GM19023 (cell line): ENCODE results near the gene COL6A2.
"Not testable (repeated sequence)": the region's sequence is repeated elsewhere in the genome, so short reads cannot be mapped to it uniquely, and the experiment has no call there.

Experiments
- ATAC-seq: cut with Tn5 transposase; IDR thresholded peaks from one replicate; pipeline ENCODE4 v1.9.1; 2021; ENCODE audit warnings: mild to moderate bottlenecking, moderate library complexity; ENCODE audit not compliant: unreplicated experiment

COL6A2 gene

DNA sequence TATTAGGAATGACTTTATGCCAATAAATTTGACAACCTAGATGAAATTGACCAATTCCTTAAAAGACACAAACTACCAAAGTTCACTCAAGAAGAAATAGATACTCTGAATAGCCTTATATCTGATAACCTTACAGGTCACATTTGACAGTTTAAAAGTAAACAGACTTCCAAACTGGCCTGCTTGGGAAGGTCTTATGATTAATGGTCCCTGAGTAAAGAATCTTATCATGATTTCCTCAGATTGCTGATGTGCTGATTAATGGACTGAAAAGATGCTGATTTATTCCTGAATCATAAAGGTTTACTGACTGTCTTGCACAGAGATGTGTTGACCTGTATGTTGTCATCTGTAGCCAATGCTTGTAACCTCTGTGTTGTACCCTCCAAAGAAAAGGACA, 67.2 kb downstream of the COL6A2 start:
- no peak for ATAC-seq

DNA sequence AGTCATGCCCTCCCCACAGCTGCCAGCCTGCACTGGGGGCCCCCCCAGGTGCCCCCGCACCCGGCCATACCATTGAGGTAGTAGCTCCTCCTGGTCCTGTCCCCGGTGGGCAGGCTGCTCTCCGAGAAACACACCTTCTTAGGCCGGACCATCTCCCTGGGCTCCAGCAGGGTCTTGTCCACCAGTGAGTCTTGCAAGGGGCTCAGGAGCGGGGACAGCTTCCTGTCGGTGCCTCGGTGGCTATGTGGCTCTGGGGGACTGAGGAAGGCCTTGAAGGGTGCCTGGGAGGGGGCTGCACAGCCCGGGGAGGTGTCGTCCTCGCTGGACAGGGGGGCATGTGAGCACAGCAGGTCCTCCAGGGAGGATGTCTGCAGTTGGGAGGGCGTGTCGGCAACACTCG, 70.3 kb downstream of the COL6A2 start:
- ATAC-seq, result no peak

DNA sequence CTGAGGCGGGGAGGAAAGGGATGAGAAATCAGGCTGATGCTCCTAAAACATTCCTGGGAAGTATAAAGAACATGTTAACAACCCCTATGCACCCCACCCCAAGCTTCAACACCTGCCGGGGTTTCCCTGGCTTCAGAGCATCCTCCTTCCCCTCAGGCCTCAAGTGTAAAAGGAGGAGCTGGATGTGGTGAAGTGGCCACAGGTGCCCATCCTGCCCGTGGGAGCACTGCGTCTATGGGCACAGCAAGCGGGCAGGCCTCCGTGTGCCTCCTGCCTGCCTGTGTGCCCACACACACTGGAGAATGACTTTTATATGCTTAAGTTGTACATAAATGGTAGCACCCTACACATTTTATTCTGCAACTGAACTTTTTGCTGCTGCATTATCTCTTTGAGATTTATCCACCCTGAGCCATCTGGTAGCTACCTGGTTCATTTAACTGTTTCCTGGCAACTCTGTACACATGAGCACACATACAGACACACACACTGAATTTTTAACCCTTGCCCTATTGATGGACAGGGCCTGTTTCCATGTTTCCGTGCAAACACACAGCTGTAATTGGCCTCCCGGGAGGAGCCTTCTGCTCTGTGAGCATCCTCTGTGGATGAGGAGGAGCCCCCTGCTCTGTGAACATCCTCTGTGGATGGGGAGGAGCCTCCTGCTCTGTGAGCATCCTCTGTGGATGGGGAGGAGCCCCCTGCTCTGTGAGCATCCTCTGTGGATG, 70.9 kb downstream of the COL6A2 start:
- ATAC-seq, result no peak

DNA sequence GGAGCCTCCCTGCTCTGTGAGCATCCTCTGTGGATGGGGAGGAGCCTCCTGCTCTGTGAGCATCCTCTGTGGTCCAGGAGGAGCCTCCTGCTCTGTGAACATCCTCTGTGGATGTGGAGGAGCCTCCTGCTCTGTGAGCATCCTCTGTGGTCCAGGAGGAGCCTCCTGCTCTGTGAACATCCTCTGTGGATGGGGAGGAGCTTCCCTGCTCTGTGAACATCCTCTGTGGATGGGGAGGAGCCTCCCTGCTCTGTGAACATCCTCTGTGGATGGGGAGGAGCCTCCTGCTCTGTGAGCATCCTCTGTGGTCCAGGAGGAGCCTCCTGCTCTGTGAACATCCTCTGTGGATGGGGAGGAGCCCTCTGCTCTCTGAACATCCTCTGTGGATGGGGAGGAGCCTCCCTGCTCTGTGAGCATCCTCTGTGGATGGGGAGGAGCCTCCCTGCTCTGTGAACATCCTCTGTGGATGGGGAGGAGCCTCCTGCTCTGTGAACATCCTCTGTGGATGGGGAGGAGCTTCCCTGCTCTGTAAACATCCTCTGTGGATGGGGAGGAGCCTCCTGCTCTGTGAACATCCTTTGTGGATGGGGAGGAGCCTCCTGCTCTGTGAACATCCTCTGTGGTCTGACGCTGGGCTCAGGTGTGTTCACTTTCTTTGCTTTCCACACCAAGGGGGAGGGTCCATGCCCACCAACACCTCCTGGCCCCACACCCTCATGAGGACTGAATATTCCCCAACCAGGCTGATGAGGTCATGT, 72.7 kb downstream of the COL6A2 start:
- ATAC-seq, result not testable (repeated sequence)

DNA sequence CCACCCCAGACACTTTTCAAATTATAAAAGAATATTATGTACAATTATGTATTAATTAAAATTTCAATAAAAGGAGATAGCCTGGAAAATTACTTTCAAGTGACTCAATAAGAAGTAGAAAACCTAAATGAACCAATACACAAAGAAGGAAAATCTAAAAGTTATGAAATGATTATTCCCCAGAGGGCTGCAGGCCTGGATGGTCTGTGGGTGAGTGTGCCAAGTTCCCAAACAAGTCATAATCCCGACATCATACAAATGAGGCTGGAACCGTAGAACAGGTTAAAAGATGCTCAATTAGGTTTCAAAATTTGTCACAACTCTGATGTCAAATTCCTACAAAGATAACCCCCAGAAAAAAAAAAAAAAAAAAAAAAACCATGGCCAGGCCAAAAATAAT, 73.7 kb downstream of the COL6A2 start:
- ATAC-seq, result no peak

DNA sequence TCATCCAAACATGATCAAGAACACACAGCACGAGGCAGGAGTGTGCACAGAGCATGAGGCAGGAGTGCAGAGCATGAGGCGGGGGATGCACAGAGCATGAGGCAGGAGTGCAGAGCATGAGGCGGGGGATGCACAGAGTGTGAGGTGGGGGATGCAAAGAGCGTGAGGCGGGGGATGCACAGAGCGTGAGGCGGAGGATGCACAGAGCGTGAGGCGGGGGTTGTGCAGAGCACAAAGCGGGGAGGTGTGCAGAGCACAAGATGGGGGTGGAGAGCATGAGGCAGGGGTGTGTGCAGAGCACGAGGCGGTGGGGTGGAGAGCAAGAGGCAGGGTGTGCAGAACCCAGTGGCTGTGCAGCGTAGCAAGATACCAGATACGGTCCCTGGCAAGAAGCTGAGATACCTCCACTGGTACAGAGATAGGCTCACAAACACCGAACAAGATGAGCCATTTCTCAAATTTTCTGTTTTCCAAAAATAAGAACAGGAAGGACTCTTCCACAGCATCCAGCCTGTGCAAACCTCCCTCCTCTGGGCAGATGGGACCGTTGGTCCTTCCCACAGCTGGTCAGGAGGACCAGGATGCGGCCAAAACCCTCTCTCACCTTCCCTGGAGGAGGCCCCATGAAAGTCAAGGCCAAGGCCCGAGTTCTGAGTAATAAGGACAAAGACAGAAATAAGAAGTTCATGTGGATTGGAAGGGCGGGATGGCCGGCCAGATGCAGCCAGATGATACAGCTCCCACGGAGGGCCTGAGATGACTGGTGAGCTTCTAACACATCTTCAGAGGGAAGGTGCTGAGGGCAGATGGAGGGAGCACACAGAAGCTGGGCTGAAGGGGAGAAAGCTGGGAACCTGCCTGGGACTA, 74.3 kb downstream of the COL6A2 start:
- no peak for ATAC-seq

DNA sequence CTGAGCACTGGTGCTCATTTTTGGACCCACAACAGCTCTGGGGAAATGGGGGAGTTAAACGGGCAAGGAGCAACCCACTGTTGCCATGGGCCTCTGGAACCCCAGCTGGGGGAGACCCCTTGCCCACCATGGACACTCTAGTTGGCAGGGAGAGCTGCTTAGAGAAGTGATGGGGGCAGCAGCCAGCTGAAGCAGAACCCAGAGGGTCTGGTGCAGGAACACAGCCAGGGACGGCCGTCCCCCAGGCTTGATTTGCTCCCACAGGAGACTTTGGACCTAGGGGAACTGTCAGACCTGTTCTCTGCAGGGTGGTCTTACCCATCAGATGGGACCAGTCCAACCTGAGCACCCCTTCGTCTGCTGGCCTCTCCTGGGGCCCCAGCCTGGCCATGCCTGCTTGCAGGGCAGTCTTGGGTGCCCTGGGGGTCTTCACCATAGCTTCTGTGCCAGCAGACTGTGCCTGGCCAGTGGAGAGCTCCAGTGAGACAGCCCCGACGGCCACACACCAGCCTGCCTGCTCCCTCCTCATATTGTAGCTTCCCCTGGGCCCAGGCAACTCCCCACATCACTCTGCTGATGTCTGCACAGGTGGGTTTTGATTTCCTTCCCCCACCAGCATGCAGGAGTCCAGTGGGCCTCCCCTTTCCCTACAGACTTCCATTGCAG, 75.1 kb downstream of the COL6A2 start:
- no peak for ATAC-seq

DNA sequence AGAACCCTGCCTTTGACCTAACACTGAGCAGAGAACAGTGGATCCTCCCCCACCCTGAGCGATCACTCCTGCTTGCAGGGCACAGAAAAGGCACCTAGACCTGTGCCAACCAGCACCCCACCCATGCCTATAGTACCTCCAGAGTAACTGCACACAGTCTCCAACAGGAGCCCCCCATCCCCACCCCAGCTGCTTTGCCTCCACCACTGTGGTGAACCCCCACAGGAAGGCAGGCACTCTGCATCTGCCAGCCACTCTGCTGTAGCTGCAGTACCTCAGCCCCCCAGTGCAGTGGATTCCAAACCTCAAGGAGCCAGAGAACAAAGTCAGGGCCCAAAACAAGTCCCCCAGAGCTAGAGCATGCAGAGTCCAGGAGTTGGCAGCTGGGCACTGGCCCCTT, 75.7 kb downstream of the COL6A2 start:
- no peak for ATAC-seq

DNA sequence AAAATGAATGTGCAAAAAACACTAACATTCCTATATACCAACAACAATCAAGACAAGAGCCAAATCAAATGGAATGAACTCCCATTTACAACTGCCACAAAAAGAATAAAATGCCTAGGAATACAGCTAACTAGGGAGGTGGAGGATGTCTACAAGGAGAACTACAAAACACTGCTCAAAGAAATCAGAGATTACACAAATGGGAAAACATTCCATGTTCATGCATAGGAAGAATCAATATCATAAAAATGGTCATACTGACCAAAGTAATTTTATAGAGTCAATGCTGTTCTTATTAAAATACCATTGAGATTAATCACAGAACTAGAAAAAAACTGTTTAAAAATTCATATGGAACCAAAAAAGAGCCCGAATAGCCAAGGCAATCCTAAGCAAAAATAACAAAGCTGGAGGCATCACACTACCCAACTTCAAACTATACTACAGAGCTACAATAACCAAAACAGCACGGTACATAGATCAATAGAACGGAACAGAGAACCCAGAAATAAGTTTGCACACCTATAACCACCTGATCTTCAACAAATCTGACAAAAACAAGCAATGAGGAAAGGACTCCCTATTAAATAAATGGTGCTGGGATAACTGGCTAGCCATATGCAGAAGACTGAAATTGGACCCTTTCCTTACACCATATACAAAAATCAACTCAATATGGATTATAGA, 78.7 kb downstream of the COL6A2 start:
- ATAC-seq, result not testable (repeated sequence)

DNA sequence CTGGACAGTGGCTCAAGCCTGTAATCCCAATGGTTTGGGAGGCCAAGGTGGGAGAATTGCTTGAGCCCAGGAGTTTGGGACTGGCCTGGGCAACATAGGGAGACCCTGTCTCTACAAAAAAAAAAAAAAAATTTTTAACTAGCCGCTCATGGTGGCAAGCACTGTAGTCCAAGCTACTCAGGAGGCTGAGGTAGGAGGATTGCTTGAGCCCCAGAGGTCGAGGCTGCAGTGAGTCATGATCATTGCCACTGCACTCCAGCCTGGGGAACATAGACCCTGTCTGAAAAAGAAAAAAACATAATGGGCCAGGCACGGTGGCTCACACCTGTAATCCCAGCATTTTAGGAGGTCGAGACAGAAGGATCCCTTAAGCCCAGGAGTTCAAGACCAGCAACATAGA, 81.0 kb downstream of the COL6A2 start:
- no peak for ATAC-seq
